Measurements from ENCODE around the gene CAGE1. TPM values are rescaled to one million over a fixed set of nuclear protein-coding genes. Genes with fewer than 3 reads are reported as not detected.

Gene CAGE1
- total RNA-seq, 1 experiment from 2014 or later: not detected

- H3K36me3 Mint-ChIP-seq (ENCODE audit: insufficient read depth, unreplicated experiment): peaks cover 5% of the 10 kb centered on the region
- no peak overlapping the region for H3K27ac Mint-ChIP-seq (ENCODE audit: unreplicated experiment)
- H3K4me1 Mint-ChIP-seq (ENCODE audit: low read depth, unreplicated experiment): no peaks in the 10 kb centered on the region
- TF ChIP-seq CTCF (IDR thresholded peaks at IDR 0.05; ENCODE audit: unreplicated experiment): no peak
- no peak for DNase-seq
- BruUV-seq (replicated peaks): no TSS peak
- H3K9me3 Mint-ChIP-seq (ENCODE audit: low read depth, unreplicated experiment): no peaks in the 10 kb centered on the region
- CTCF ChIA-PET: no interaction called here
- H3K27me3 Mint-ChIP-seq (ENCODE audit: unreplicated experiment): no peaks in the 10 kb centered on the region
- no peak overlapping the region for H3K4me3 Mint-ChIP-seq (ENCODE audit: low read depth, unreplicated experiment)
- intact Hi-C loops (cut with micrococcal nuclease; ENCODE audit: unreplicated experiment): no loop called here
Measured at GRCh38 chr6:7331452-7331851, 58.1 kb downstream of the CAGE1 start.

DNA sequence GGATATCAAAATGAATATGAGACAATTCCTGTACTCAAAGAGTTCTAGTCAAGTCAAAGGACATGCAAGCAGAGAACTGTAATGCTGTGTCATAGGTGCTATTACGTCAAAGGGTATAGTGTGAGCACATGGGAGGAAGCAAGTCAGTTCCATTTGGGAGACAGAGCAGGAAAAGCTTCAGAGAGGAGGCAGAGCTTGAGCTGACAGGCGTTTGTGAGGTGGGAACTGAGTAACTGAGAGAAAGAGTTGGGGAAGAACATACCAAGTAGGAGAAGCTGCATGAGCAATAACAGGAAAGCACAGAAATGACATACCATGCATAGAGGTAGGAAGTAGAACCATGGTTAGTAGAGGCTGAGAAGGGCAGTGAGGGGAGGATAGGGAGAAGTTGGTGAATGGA, 61.3 kb downstream of the CAGE1 start:
- CTCF ChIA-PET: no interaction called here
- Mint-ChIP-seq H3K36me3 (ENCODE audit: insufficient read depth, unreplicated experiment) (no peaks in the 10 kb centered on the region), H3K27ac (ENCODE audit: unreplicated experiment) (no peak overlapping the region), H3K9me3 (ENCODE audit: low read depth, unreplicated experiment) (no peaks in the 10 kb centered on the region), H3K4me1 (ENCODE audit: low read depth, unreplicated experiment) (no peaks in the 10 kb centered on the region), H3K27me3 (ENCODE audit: unreplicated experiment) (peaks cover 16% of the 10 kb centered on the region), H3K4me3 (ENCODE audit: low read depth, unreplicated experiment) (no peak overlapping the region)
- intact Hi-C loops (cut with micrococcal nuclease; ENCODE audit: unreplicated experiment): no loop called here
- TF ChIP-seq CTCF (IDR thresholded peaks at IDR 0.05; ENCODE audit: unreplicated experiment): no peak
- BruUV-seq (replicated peaks): no TSS peak
- no peak for DNase-seq

GRCh38 chr6:7325750-7326149, 63.8 kb downstream of the CAGE1 start:
- Mint-ChIP-seq H3K27ac (ENCODE audit: unreplicated experiment) (no peak overlapping the region), H3K4me1 (ENCODE audit: low read depth, unreplicated experiment) (no peaks in the 10 kb centered on the region), H3K4me3 (ENCODE audit: low read depth, unreplicated experiment) (no peak overlapping the region), H3K27me3 (ENCODE audit: unreplicated experiment) (peaks cover 17% of the 10 kb centered on the region), H3K9me3 (ENCODE audit: low read depth, unreplicated experiment) (no peaks in the 10 kb centered on the region), H3K36me3 (ENCODE audit: insufficient read depth, unreplicated experiment) (no peaks in the 10 kb centered on the region)
- BruUV-seq (replicated peaks): no TSS peak
- TF ChIP-seq CTCF (IDR thresholded peaks at IDR 0.05; ENCODE audit: unreplicated experiment): no peak
- no peak for DNase-seq
- CTCF ChIA-PET: interaction anchor here (0.6 kb wide), 1 partner anchor 982 kb away, joined by 3 read pairs; no protein-coding TSS in a partner anchor
- intact Hi-C loops (cut with micrococcal nuclease; ENCODE audit: unreplicated experiment): no loop called here

- Mint-ChIP-seq H3K4me1 (ENCODE audit: low read depth, unreplicated experiment) (no peaks in the 10 kb centered on the region), H3K4me3 (ENCODE audit: low read depth, unreplicated experiment) (no peak overlapping the region), H3K9me3 (ENCODE audit: low read depth, unreplicated experiment) (no peaks in the 10 kb centered on the region), H3K27me3 (ENCODE audit: unreplicated experiment) (peaks cover 17% of the 10 kb centered on the region), H3K27ac (ENCODE audit: unreplicated experiment) (no peak overlapping the region), H3K36me3 (ENCODE audit: insufficient read depth, unreplicated experiment) (no peaks in the 10 kb centered on the region)
- intact Hi-C loops (cut with micrococcal nuclease; ENCODE audit: unreplicated experiment): no loop called here
- no TSS peak for BruUV-seq (replicated peaks)
- no peak for TF ChIP-seq CTCF (IDR thresholded peaks at IDR 0.05; ENCODE audit: unreplicated experiment)
- no peak for DNase-seq
- CTCF ChIA-PET: no interaction called here
Measured at GRCh38 chr6:7324520-7324919, 65.0 kb downstream of the CAGE1 start.

Measured in Calu3 (cell line).